ENCODE results near the gene EEF1A1.

- TF ChIP-seq CTCF (IDR thresholded peaks at IDR 0.05; ENCODE audit: insufficient read depth, low read length): no peak
- no peak for TF ChIP-seq SPI1 (IDR thresholded peaks at IDR 0.05; ENCODE audit: borderline replicate concordance, low read depth)
- TF ChIP-seq GABPA (IDR thresholded peaks at IDR 0.05; ENCODE audit: low read depth): no peak
- TF ChIP-seq REST (IDR thresholded peaks at IDR 0.05; ENCODE audit: insufficient replicate concordance, low read depth): no peak
Measured at GRCh38 chr6:73566954-73567591, 46.2 kb upstream of the EEF1A1 start.

Data from HL-60 (cell line).